OCI-LY1 (cell line): Measurements from ENCODE around the gene CDH23.

ENCODE experiments used
- CTCF ChIP-seq: fragments of 200-600 bp; sonication (generic), shearing (Covaris generic); IDR thresholded peaks from 2 replicates; pipeline ENCODE4 v1.5.1; 2017; ENCODE audit warnings: mild to moderate bottlenecking, antibody characterized with exemption, low read length, moderate library complexity, mixed read lengths
- EZH2 ChIP-seq: fragments of 200-600 bp; sonication (generic), shearing (Covaris generic); IDR thresholded peaks from 2 replicates; pipeline ENCODE4 v1.8.0; 2017; ENCODE audit warnings: borderline replicate concordance, mixed run types, mild to moderate bottlenecking, antibody characterized with exemption, low read length, moderate library complexity, mixed read lengths

GRCh38 chr10:71719042-71719441 lies 322.3 kb downstream of the CDH23 start:
- TF ChIP-seq CTCF (no peak), EZH2 (no peak)
